Astrocyte (in vitro differentiated cells and primary cell): ENCODE results near the gene PACRG.

Source experiments
- CTCF ChIP-seq: IDR thresholded peaks from 2 replicates; pipeline ENCODE4 v1.5.1; 2011; ENCODE audit warnings: low read depth, mild to moderate bottlenecking, inconsistent platforms, low read length, moderate library complexity; ENCODE audit not compliant: insufficient read depth
- EZH2 ChIP-seq: IDR thresholded peaks from 2 replicates; pipeline ENCODE4 v1.6.1; 2012; ENCODE audit warnings: mild to moderate bottlenecking, low read length, inconsistent platforms; ENCODE audit not compliant: insufficient read depth

GRCh38 chr6:163226836-163227485 is 499.2 kb downstream of the PACRG start:
- TF ChIP-seq CTCF (no peak), EZH2 (no peak)
